Stimulated activated CD8-positive, alpha-beta memory T cell treated with anti-CD3 and anti-CD28 coated beads, Interleukin-12 subunit alpha, Interleukin-12 subunit beta, amount 100 ng/mL, for 24 hours (primary cell): ENCODE results near the gene TRABD2B.

Experiments
- DNase-seq: peaks from one replicate; pipeline ENCODE4 v3.0.0-alpha.2; 2020; ENCODE audit errors: extremely low read depth

The TRABD2B gene

DNA sequence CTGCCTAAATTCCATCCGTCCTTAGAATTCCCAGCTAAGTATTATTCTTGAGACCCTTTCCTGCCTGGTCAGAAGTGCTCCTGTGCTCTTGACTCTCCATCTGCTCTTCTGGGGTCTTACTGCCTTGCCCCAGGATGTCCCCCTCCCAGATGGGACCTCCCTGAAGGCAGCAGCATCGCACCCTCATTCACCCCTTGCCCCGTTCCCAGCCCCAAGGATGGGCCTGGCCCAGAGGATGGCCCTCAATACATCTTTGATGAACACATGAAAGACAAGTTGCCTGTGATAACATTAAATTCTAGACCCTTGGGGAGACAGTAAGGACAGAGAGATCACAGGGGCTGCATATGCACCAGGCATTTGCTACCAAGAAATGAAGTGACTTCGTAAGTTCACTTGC, 167.2 kb downstream of the TRABD2B start:
- no peak for DNase-seq

DNA sequence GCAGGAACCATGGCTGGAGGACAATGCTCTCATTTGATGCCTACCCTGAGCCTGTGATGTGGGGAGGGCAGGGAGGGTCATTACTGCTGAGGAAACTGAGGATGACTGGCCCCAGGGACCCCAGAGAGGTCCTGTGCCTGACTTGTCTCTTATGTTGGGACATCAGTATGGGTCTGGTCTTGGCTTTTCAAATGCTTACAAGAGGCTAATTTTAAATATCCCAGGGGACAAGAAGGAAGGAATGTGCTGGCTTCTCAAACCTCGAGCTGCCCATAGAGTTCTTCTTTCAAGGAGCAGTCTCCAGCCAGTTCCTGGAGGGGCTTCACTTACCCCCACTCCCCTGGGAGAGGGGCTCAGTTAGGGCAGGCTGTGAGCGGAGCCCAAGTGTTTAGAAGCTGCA, 168.2 kb downstream of the TRABD2B start:
- DNase-seq: no peak

DNA sequence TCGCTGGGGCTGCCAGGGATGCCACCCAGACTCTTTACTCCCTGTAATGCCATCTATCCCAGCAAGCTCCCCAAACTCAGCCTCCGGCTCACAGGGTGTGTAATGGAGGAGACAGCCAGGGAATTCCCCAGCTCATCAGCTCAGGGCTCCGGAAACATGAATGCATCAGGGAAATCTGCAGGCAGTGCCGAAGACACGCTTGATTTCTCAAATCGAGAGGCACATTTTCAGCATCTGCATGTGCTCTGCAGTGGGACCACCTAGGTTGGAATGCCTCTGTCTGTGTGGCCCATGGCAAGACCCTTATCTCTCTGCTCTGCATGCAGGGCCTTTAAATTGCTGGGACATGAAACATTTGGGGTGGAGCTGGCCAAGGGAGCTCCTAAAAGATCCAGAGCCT, 170.1 kb downstream of the TRABD2B start:
- no peak for DNase-seq

DNA sequence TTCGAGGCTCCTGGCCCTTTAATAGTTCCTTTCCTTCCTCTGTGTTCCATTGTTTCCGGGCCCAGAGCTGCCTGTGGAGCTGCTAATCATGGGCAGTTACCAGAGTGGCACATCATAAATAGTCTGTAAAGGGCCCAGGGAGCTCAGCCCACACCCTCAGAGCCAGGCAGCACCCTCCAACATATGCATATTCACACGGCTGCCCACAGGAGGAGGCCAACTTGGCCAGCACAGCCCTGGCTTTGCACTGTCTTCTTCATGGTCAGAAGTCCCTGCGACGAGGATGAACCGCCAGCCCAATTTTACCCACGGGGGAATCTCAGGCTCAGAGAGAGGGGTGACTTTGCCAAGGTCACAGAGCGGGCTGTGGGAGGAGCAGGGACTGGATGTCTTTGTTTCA, 172.5 kb downstream of the TRABD2B start:
- DNase-seq: no peak

DNA sequence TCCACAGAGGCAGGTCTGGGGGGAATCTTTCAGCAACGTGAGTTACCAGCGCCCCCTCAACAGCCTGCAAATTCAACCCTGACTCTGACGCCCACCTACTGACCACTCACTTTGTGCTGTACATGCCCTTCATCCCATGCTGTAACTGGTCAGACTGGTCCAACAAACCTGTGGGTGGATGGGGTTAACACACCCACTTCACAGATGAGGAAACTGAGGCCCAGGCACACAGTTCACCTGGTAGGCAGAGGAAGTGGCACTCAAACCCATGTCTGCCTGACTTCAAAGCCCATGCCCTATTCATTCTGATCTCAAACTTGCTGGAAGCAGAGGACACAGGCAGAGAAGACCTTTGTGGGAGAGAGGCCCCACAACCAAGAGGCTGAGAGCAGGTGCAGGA, 172.9 kb downstream of the TRABD2B start:
- DNase-seq: no peak

DNA sequence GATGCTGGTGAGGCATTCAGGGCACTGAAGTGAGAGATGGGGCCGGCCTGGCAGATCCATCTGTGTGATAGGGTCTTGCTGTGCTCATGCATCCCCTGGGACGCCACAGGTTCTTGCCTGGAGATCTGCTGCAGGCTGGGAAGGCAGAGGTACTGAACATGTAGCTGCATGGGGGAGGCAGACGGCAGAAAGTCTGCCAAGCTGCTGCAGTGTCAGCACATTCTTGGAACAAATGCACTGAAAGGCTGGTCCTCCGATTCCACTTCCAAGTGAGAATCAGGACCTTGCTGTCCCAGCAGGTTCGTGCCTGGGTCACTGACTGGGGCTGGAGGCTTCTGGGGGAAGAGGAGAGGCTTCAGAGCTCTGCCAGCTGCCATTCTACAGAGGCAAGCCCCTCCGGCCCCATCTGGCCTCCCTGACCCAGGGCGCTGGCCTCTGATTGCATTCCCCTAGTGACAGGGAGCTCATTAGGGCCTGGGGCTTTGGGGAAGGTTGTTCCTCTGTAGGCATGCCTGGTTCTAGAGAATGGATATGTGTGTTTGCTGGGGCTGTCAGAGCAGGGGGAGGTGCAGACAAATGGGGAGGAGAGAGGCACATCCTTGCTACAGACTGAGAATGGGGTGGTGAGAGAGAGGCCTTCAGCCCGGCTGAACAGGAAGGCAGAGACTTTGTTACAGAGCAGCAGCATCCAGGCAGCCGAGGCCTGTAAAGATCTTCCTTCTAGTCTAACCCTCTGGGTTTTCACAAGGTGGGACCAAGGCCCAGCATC, 174.0 kb downstream of the TRABD2B start:
- DNase-seq: no peak

DNA sequence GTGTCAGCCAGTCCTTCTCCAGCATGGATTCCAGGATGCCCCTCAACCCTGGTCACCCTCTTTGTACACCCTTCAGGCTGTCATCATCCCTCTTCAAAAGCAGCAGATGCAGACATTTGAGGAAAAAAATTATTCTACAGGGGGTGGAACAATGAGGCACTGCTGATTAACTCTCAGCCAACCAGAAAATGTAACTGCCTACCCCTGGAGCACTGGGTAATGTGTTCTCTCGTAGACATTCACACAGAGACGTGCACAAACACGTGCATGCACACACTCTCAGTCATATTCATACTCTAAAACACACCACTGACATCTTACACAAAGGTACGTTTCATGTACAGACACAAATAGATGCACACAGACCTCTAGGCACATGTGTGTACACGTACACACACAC, 175.4 kb downstream of the TRABD2B start:
- DNase-seq: no peak

DNA sequence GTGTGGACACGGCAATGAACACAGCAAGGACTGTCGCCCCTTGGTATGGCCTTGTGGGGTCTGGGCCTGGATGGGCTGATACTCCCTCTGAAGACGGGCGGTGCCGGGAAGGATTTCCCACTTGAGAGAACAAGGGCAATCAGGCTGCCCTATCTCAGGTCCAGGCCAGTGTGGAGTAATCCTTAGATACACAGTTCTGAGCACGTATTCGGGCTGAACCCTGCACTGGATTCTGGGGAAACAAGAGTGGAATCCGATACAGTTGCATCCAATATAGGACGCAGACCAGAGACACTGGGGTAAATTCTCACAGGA, 177.7 kb downstream of the TRABD2B start:
- DNase-seq: no peak

DNA sequence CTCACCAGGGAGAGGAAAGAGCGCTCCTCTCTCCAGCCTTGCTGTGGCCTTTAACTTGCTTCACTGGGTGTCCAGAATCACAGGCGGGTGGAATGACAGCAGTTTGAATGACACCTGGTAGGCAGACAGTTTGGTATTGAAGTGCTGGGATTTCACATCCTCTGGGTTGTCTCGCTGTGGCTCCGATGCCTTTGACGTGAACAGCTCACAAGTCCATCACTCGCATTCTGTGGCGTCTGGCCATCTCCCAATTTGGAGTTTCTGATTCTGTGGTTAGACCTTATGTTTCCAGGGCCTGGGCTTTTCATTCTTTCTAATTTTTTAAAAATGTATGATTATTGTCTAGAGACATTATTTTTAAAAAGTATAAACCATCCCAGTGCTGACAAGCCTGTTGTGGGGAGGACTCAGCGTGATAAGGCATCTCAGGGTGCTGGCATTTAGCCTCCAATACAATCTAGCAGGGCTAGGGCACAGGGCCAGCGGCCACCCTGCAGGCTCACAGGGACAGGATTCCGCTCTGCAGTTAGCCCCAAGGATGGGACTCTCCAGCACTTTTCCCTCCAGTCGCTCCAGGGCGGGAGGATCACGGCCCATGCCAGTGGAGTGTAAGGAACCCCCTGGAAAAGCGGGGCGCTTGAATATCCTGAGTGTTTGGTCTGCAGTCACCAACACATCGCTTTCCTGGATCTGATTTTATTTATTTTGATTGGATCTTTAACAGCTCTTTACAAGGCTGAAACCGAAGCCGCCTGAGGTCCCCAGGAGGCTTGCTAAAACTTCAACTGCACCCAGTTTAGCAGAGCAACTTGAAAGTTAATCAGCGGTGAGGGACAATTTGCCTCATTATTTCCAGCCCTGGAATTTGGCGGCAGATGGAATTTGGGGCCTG, 178.3 kb downstream of the TRABD2B start:
- DNase-seq: no peak

DNA sequence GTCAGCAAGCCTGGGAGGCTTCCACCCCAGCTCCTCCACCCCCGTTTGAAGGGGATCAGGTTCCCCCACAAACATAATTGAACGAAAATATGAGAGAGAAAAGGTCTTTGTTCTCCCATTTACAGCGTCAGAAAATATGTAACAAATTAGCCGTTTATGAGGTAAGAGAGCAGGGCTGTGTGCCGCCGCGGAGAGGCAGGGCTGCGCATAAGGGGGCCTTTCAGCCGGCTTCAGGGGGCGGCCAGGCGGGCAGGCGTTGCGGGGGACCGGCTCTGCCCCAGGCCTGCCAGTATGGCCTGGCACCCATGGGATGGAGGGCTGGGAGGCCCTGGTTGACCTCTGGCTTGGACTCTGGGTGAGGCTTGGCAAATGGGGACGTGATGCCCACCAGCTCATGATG, 179.3 kb downstream of the TRABD2B start:
- no peak for DNase-seq

DNA sequence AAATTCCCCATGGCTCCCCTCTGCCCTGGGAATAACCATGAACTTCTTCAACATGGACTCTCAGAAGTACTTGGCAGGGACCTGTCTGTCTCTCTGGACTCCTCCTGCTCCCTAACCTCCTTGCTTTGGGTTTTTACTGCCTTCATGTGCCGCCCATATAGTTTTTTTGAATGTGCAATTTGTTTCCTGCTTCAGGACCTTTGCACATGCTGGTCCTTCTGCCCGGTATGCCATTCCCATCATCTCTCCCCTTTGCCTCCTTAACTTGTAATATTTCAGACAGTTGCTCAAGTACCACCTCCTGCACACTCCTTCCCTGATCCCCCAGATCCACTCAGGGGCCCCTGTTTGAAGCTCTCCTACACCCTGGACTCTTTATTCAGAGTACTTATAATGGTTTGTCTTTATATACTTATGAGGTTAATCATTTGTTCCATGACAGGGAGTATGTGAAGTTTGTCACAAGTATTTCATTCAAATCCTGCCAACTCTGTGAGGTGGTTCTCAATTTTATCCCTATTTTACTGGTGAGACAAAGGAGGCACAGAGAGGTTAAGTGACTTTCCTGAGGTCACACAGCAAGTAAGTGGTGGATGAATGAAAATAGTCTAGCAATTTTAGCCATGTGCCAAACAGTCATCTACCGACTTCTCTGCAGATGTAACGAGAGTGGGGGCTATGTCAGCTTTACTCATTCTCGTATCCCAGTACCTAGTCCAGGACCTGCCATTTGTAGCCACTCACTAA, 180.7 kb downstream of the TRABD2B start:
- DNase-seq: no peak

DNA sequence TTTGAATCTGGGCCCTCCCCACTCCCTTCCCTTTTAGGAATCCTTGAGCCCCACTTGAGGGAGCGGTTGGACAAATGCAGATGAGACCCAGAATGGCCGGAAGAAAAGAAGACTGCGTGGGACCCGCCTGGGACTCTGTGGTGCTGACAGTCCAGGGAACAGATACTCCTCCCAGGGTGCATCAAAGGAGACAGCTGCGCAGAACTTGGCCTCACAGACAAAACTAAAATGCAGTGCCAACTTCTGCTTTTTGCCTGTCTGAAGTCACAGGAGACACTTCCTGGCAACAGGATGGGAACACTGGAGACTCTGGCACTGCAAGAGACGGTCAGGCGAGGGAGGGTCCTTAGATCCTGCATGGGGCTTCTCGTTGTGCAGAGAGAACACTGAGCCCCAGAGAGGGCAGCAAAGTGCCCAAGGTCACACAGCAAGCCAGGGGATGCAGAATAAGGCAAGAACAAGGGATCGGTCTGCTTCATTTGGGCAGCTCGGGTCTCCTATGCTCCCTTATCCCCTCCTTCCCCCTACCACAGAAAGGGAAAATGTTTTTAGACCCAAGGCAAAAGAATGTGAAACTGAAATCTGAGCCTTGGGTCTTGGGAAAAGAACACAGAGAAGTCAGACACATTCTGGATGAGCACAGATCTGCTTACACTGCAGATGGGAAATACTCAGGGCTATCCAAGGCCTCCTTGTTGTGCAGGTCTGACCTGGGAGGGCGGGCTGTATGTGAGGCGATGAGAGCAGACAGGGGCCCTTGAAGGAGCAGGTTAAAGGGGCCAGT, 182.4 kb downstream of the TRABD2B start:
- DNase-seq: no peak

DNA sequence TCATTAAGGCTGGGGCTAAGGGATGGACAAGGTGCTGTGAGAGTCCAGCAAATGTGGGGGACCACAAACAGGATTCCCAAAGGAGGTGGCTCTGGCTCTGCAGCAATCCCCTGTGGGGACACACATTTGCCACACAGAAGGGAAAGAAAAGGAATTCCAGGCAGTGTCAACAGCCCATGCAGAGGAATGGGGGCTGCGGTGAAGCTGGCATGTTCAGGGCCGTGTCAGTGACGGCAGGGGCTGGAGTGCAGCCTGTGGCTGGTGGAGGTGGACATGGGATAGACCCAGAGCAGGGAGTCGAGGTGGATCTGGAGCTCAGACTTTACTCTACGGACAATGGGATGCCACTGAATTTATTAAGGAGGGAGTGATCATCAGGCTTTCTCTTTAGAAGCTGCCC, 183.2 kb downstream of the TRABD2B start:
- DNase-seq: no peak

DNA sequence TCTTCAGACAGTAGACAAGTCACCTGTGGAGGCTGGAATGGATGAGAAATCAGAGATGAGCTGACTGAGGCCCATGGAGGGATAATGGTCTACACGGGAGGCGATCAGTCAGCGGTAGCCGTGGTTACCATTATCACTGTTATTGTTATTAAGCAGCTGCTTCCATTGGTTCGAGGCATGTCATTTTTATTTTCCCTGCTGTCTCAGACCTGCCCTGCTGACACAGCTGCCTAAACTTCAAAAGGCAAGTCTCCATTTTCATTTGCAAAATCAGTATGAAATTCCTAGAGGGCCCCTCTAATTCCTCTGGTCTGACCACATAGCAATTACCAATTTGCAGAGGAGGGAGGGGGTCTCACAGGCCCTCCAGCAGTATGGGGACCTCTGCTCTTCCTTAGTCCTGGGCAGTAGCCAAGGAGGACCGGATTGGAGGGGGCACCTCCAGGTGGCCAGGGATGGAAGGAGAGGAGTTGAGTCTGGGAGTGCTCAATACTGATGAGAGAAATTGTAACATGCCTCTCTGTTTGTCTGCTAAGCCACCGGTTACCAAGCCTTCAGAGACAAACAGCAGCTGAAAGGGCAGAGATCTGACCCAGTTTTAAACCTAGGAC, 184.2 kb downstream of the TRABD2B start:
- no peak for DNase-seq

DNA sequence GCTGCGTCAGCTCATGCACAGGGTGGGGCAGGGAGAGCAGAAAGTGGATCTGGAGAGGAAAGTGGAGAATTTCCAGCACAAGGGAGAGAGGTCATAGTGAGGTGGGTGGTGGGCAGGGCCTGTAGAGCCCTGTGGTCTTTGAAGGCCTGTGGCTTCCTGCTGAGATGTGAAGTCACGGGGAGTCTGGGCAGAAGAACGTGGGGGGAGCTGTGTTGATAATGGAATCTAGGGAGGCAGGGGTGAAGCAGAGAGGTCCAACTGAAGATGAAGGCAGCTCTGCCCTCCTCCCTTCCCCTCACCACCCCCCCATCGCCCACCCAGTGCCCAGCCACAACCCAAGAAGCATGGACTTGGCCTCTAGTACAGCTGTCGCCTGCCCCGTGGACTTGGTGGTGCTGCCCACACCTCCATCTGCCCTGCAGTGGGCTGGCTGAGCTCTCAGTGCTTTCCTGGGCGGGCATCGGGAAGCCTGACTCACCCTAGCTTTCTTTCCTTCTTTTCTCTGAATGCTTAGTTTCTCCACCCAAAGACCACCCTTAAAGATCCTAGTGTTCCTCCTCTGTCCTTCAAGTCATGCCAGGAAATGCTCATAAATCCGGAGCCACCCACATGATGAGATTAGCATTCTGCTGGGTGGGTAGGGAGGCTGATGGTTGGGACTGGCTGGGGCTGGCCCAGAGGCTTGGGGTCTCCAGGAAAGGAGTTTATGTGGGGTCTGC, 186.1 kb downstream of the TRABD2B start:
- no peak for DNase-seq

DNA sequence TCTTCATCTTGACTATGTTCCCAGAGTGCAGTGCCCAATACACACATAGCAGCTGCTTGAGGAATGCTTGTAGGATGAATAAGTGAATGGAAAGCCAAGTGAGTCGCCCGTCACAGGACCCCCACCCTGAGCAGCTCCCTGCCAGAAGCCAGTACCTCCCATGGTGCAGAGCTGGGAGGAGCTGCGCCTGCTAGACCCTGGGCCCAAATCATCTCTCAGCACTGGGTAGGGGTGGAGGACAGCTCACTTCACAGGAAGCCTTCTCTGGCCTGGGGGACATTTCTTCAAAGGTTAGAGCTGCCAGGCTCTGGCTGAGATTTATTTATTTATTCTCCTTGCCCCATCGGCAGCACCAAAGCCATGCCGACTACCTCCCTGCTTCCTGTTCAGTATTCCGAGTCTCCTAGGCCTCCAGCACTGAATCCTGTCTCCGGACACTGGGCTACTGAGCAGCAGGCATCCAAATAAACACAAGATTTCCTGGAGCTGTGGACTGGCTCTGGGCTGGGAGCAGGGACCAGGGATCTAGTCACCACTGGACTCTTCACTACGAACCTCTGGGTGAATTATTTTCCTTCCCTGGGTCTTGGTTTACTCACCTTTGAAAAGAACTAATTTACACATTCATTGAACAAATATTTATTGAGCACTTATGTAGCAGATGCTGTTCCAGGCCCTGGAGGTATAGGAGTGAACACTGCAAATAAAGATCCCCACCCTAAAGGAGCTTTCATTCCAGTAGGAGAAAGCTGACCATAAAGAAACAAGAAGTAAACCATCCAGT, 187.7 kb downstream of the TRABD2B start:
- no peak for DNase-seq

DNA sequence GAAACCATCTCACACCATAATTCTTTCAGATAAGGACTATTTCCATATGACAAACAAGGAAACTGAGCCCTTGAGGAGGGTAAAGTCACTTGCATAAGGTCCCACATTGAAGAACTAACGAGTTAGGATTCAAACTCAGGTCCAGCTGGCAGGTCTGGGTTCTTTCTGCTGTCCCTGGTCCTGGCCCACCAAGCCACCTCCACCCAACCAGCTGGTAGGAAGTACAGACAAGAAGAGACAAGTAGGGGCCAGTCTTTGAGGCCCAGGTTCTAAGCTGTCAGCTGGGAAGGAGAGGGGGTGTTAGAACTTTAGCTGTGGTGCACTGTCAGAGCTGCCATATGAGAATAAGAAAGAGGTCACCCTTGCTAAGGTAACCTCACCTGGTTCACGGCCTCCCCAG, 188.6 kb downstream of the TRABD2B start:
- no peak for DNase-seq

DNA sequence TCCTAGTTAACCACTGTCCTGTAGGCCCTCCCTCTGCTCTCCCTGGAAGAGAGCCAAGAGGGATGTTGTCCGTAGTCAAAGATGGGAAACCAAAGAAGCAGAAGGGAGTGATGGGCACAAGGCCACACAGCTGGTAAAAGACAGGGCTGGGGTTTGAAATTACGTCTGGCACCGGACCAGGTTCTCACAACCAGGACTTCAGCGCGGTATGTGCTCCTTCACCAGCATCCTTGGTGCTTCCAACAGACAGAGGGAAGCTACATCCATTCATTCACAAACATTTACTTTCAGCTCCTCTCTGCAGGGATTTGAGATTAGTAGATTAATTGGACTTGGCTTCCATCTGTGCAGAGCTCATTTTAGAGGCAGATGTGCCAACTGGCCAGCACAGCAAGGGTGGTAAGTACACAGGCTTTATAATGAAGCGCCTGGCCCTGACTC, 191.2 kb downstream of the TRABD2B start:
- DNase-seq: no peak

DNA sequence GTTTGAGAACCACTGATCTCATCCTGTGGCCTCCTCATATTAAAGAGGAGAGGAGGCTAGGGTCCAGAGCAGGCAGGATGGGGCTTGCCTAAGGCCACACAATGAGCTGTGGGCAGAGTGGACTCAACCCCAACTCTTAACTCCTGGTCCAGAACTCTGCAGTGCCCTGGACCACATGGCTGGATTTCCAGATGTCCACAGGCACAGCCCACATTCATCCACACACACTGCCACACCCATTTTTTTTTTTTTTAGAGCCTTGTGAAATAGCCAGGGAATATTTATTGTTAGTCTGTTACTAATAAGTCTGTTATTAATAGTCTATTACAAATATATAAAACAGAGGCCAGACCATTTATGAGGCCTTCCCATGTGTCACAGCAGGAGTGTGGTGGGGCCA, 192.2 kb downstream of the TRABD2B start:
- no peak for DNase-seq
